ENCODE results near the gene OLIG1. TPM values are rescaled to one million over a fixed set of nuclear protein-coding genes. Genes with fewer than 3 reads are reported as not detected.
A peak's percentile ranks its signal among the peaks of the same experiment; 100 is the strongest.

OLIG1 gene
- total and polyA plus RNA-seq, 2 donors from 2014 or later: 1.5 to 18.2 TPM

DNA sequence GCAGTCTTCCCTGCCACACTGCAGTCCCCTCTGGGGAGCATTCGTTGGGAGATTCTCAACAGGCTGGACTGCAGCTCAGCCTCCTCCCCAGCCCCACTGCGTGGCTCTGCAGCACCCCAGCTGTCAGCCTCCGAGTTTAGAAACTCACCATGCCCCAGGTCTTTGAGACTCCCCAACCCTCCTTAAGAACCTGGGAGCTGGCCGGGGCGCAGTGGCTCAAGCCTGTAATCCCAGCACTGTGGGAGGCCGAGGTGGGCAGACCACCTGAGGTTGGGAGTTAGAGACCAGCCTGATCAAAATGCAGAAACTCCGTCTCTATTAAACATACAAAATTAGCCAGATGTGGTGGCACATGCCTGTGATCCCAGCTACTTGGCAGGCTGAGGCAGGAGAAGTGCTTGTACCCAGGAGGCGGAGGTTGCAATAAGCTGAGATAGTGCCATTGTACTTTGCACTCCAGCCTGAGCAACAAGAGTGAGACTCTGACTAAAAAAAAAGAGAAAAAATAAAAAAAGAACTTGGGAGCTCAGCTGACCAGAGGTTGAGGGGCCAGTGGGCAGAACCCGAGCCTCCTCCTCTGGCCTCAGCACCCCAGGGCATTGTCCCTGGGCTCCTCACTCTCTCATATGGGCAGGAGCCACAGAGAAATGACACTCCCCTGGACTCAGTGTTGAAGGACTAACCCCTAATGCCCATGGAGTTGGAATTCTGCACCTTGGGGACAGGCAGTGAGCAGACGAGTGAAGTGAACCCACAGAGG is 38.6 kb upstream of the OLIG1 start:
- peaks cover 0 to 5% (median 0%) of the 10 kb centered on the region in 3 donors for H3K4me1 ChIP-seq (ENCODE audit: control insufficient read depth in 2 of 3, insufficient read depth in 2 of 3, low read depth in 1 of 3, low read length in 3 of 3)
- H3K36me3 ChIP-seq (ENCODE audit: control insufficient read depth in 2 of 3, insufficient read depth in 3 of 3, low read length in 3 of 3): no peaks in the 10 kb centered on the region
- H3K27ac ChIP-seq (ENCODE audit: low read depth in 2 of 2, low read length in 2 of 2): no peak overlapping the region
- peaks cover 62% of the 10 kb centered on the region for H3K27me3 ChIP-seq (ENCODE audit: control insufficient read depth, insufficient read depth, low read length)
- TF ChIP-seq, protein P1, sequence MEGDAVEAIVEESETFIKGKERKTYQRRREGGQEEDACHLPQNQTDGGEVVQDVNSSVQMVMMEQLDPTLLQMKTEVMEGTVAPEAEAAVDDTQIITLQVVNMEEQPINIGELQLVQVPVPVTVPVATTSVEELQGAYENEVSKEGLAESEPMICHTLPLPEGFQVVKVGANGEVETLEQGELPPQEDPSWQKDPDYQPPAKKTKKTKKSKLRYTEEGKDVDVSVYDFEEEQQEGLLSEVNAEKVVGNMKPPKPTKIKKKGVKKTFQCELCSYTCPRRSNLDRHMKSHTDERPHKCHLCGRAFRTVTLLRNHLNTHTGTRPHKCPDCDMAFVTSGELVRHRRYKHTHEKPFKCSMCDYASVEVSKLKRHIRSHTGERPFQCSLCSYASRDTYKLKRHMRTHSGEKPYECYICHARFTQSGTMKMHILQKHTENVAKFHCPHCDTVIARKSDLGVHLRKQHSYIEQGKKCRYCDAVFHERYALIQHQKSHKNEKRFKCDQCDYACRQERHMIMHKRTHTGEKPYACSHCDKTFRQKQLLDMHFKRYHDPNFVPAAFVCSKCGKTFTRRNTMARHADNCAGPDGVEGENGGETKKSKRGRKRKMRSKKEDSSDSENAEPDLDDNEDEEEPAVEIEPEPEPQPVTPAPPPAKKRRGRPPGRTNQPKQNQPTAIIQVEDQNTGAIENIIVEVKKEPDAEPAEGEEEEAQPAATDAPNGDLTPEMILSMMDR (IDR thresholded peaks at IDR 0.05; ENCODE audit: borderline replicate concordance, extremely low read depth, insufficient read depth): no peak
- no peak overlapping the region for H3K9ac ChIP-seq (ENCODE audit: low read length in 3 of 3)
- DNase-seq (no peak), FAIRE-seq (no peak)
- no peaks in the 10 kb centered on the region for H3K9me3 ChIP-seq (ENCODE audit: control insufficient read depth in 2 of 3, insufficient read depth in 1 of 3, low read length in 3 of 3)
- intact Hi-C loops (cut with DNase I): no loop called here
- H3K4me3 ChIP-seq (ENCODE audit: low read length in 3 of 3): no peak overlapping the region

DNA sequence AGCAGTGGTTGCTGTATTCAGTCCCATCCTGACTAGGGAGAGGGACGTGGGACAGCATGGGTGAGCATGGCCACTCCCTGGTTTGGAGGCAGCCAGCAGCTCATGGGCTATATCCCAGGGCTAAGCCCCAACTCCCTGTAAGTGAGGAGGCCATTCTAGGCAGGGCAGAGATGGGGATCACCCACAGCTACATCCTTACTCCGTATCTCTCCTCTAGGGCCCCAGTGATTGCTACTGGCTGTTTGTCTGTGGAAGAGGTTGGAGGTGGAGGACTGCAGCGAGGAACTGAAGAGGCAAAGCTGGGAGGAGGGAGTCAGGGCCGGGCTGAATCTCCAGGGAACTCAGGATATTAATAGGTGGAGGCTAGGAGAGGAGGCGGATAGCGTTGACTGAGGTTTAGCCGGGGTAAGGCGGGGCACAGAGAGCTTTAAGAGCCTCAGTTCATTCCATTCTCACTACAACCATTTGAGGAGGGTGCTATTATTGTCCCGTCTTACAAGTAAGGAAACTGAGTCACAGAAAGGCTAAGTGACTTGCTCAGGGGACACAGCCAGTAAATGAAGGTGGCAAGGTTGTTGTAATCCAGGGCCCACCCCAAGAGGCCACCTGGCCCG is 37.4 kb upstream of the OLIG1 start:
- TF ChIP-seq, protein P1 (IDR thresholded peaks at IDR 0.05; ENCODE audit: borderline replicate concordance, extremely low read depth, insufficient read depth): no peak
- H3K4me3 ChIP-seq (ENCODE audit: low read length in 3 of 3): no peak overlapping the region
- H3K4me1 ChIP-seq (ENCODE audit: control insufficient read depth in 2 of 3, insufficient read depth in 2 of 3, low read depth in 1 of 3, low read length in 3 of 3): no peaks in the 10 kb centered on the region
- H3K9me3 ChIP-seq (ENCODE audit: control insufficient read depth in 2 of 3, insufficient read depth in 1 of 3, low read length in 3 of 3): no peaks in the 10 kb centered on the region
- H3K27me3 ChIP-seq (ENCODE audit: control insufficient read depth, insufficient read depth, low read length): peaks cover 55% of the 10 kb centered on the region
- no peaks in the 10 kb centered on the region for H3K36me3 ChIP-seq (ENCODE audit: control insufficient read depth in 2 of 3, insufficient read depth in 3 of 3, low read length in 3 of 3)
- DNase-seq: no peak
- FAIRE-seq: no peak
- no peak overlapping the region for H3K9ac ChIP-seq (ENCODE audit: low read length in 3 of 3)
- H3K27ac ChIP-seq (ENCODE audit: low read depth in 2 of 2, low read length in 2 of 2): no peak overlapping the region
- intact Hi-C loops (cut with DNase I): no loop called here

DNA sequence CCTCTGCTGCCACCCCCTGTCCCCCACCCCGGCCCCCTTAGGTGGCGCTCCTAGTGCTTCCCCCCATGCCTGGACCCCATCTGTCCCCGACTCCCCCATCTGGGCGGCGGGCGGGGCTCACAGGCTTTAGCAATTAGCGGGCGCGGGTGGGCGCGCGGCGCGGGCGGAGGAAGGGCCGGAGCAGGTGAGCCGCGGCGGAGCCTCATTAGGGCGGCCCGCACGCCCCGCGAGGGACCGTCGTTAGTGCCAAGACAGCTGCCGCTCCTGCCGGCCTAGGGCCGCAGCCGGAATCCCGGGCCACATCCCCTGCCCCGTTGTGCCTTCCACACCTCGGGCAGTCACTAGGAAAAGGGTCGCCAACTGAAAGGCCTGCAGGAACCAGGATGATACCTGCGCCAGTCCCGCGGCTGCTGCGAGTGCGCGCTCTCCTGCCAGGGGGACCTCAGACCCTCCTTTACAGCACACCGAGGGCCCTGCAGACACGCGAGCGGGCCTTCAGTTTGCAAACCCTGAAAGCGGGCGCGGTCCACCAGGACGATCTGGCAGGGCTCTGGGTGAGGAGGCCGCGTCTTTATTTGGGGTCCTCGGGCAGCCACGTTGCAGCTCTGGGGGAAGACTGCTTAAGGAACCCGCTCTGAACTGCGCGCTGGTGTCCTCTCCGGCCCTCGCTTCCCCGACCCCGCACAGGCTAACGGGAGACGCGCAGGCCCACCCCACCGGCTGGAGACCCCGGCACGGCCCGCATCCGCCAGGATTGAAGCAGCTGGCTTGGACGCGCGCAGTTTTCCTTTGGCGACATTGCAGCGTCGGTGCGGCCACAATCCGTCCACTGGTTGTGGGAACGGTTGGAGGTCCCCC is 36.6 kb upstream of the OLIG1 start:
- intact Hi-C loops (cut with DNase I): no loop called here
- Histone ChIP-seq H3K27me3 (ENCODE audit: control insufficient read depth, insufficient read depth, low read length) (peaks cover 57% of the 10 kb centered on the region), H3K36me3 (ENCODE audit: control insufficient read depth in 2 of 3, insufficient read depth in 3 of 3, low read length in 3 of 3) (no peaks in the 10 kb centered on the region), H3K4me1 (ENCODE audit: control insufficient read depth in 2 of 3, insufficient read depth in 2 of 3, low read depth in 1 of 3, low read length in 3 of 3) (no peaks in the 10 kb centered on the region), H3K27ac (ENCODE audit: low read depth in 2 of 2, low read length in 2 of 2) (no peak overlapping the region), H3K9ac (ENCODE audit: low read length in 3 of 3) (no peak overlapping the region), H3K4me3 (ENCODE audit: low read length in 3 of 3) (no peak overlapping the region), H3K9me3 (ENCODE audit: control insufficient read depth in 2 of 3, insufficient read depth in 1 of 3, low read length in 3 of 3) (no peaks in the 10 kb centered on the region)
- no peak for FAIRE-seq
- TF ChIP-seq, protein P1 (IDR thresholded peaks at IDR 0.05; ENCODE audit: borderline replicate concordance, extremely low read depth, insufficient read depth): no peak
- peak in 1 of 5 donors; percentile 66 for DNase-seq
